Mammary epithelial cell (primary cell): ENCODE measurements around the gene TSPAN18.

Experiments used
- CTCF ChIP-seq, 2 donors: IDR thresholded peaks in 1 of 2; conservative IDR thresholded peaks in 1 of 2; 2 replicates each; pipeline ENCODE4 v1.5.1; 2011 to 2012; ENCODE audit warnings: inconsistent platforms in 2 of 2, low read length in 2 of 2, mild to moderate bottlenecking in 2 of 2, control low read depth in 1 of 2, low read depth in 1 of 2; ENCODE audit not compliant: insufficient read depth in 1 of 2; ENCODE audit errors: extremely low read depth in 1 of 2
- EZH2 ChIP-seq: IDR thresholded peaks from 2 replicates; pipeline ENCODE4 v1.6.1; 2012; ENCODE audit warnings: low read length, inconsistent platforms, borderline replicate concordance

GRCh38 chr11:44833877-44834452 is 107.2 kb downstream of the TSPAN18 start:
- TF ChIP-seq CTCF (conservative IDR thresholded peaks at IDR 0.05 in 1 of 2, IDR thresholded peaks at IDR 0.05 in 1 of 2; ENCODE audit: extremely low read depth in 1 of 2, insufficient read depth in 1 of 2, low read depth in 1 of 2, low read length in 2 of 2): no peak
- no peak for TF ChIP-seq EZH2
